SU-DHL-6 (cell line): ENCODE data around the gene RFX4.

Experiments
- CTCF ChIP-seq: fragments of 200-600 bp; sonication (generic); IDR thresholded peaks from one replicate; pipeline ENCODE4 v1.5.1; 2017; ENCODE audit warnings: antibody characterized with exemption, mild to moderate bottlenecking, low read length, moderate library complexity; ENCODE audit not compliant: insufficient read depth, poor library complexity, severe bottlenecking
- EZH2phosphoT487 ChIP-seq: fragments of 200-600 bp; sonication (generic), shearing (Covaris generic); conservative IDR thresholded peaks from 2 replicates; pipeline ENCODE4 v1.6.1; 2018; ENCODE audit warnings: mild to moderate bottlenecking, antibody characterized with exemption, low read length, moderate library complexity, mixed read lengths

- TF ChIP-seq CTCF (no peak), EZH2phosphoT487 (no peak)
Observed at GRCh38 chr12:106655577-106655976, 72.8 kb downstream of the RFX4 start.
